ENCODE data around the gene RNF168. TPM values are rescaled to one million over a fixed set of nuclear protein-coding genes. Genes with fewer than 3 reads are reported as not detected.

The RNF168 gene
- total RNA-seq, 1 experiment from 2014 or later: 65.5 TPM

DNA sequence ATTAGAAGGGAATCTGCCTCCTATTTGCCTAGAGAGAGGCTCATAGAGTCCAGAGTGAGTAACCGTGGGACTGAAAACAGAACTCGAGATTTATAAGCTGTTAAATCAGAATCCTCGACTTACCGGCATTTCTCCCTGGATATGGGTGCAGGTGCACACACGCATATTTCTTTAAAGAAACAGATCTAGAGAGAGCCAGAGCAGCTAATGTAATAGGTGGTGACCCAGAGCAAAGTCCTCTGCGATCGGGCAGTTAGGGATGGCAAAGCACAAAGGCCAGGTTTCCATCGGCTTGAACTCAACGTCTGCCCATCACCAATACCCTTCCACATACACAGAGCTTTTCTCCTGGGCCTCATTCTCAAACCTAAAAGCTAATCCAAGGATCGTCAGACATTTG, 13.8 kb downstream of the RNF168 start:
- no peak overlapping the region for H3K23ac ChIP-seq (ENCODE audit: insufficient read length, low read depth, low read length)
- no peaks in the 10 kb centered on the region for H3K27me3 ChIP-seq (ENCODE audit: insufficient read depth, low read length)
- H4K20me1 ChIP-seq (ENCODE audit: control insufficient read depth, insufficient read depth, insufficient read length): no peaks in the 10 kb centered on the region
- H3K79me2 ChIP-seq (ENCODE audit: insufficient read depth, low read length): peaks cover 26% of the 10 kb centered on the region
- no peaks in the 10 kb centered on the region for H3K9me3 Mint-ChIP-seq
- peak overlapping the region in 2 of 3 experiments; percentile 61 to 86; a peak in 3 of 7 replicates for H3K27ac Mint-ChIP-seq
- no peak overlapping the region for H4K5ac ChIP-seq (ENCODE audit: insufficient read length, low read depth, low read length)
- H3K4me2 ChIP-seq (ENCODE audit: insufficient read depth, insufficient read length, low read length): no peak overlapping the region
- H3K23me2 ChIP-seq (ENCODE audit: insufficient read length, low read depth, low read length, poor library complexity, severe bottlenecking): no peaks in the 10 kb centered on the region
- no CpG with 5 or more reads among the region's 10 CpGs for WGBS (ENCODE audit: extremely low coverage, insufficient read length, low lambda C conversion rate)
- DNase-seq: no peak
- no peak overlapping the region for H3K4me3 Mint-ChIP-seq
- H4K8ac ChIP-seq (replicated peaks; ENCODE audit: insufficient read length, low read depth, low read length): no peak overlapping the region
- no peak overlapping the region for H3K56ac ChIP-seq (ENCODE audit: insufficient read length, low read depth, low read length)
- no peak overlapping the region for H3K9ac ChIP-seq (ENCODE audit: extremely low read depth, insufficient read length, low read length)
- H3K4me1 ChIP-seq (ENCODE audit: insufficient read depth, low read length): no peaks in the 10 kb centered on the region
- no peaks in the 10 kb centered on the region for H3K9me3 ChIP-seq (ENCODE audit: control insufficient read depth, low read depth, low read length)
- H2BK20ac ChIP-seq (ENCODE audit: low read depth, low read length, poor library complexity, severe bottlenecking): no peak overlapping the region
- no peak overlapping the region for H2BK120ac ChIP-seq (ENCODE audit: low read depth, low read length, poor library complexity, severe bottlenecking)
- no peak overlapping the region for H3K27ac ChIP-seq (ENCODE audit: insufficient read length, low read depth, low read length)
- H2BK5ac ChIP-seq (ENCODE audit: insufficient read length, low read length): no peak overlapping the region
- H2BK15ac ChIP-seq (ENCODE audit: low read depth, low read length): no peak overlapping the region
- no peak overlapping the region for H3K4ac ChIP-seq (ENCODE audit: low read depth, low read length)
- no peak overlapping the region for H4K91ac ChIP-seq (ENCODE audit: insufficient read length, low read depth, low read length)
- no peaks in the 10 kb centered on the region for H3K27me3 Mint-ChIP-seq (ENCODE audit: low read depth)
- TF ChIP-seq, protein P1, sequence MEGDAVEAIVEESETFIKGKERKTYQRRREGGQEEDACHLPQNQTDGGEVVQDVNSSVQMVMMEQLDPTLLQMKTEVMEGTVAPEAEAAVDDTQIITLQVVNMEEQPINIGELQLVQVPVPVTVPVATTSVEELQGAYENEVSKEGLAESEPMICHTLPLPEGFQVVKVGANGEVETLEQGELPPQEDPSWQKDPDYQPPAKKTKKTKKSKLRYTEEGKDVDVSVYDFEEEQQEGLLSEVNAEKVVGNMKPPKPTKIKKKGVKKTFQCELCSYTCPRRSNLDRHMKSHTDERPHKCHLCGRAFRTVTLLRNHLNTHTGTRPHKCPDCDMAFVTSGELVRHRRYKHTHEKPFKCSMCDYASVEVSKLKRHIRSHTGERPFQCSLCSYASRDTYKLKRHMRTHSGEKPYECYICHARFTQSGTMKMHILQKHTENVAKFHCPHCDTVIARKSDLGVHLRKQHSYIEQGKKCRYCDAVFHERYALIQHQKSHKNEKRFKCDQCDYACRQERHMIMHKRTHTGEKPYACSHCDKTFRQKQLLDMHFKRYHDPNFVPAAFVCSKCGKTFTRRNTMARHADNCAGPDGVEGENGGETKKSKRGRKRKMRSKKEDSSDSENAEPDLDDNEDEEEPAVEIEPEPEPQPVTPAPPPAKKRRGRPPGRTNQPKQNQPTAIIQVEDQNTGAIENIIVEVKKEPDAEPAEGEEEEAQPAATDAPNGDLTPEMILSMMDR (conservative IDR thresholded peaks at IDR 0.05): no peak
- no peak overlapping the region for H2AFZ ChIP-seq (ENCODE audit: low read length)
- H3K79me1 ChIP-seq (ENCODE audit: insufficient read depth, low read depth, low read length, poor library complexity, severe bottlenecking): peaks cover 18% of the 10 kb centered on the region
- H3T11ph ChIP-seq (ENCODE audit: low read length): no peak overlapping the region
- H3K14ac ChIP-seq (ENCODE audit: insufficient read depth, low read length): no peak overlapping the region
- peaks cover 12 to 39% (median 24%) of the 10 kb centered on the region in 3 experiments; a peak in 6 of 7 replicates for H3K36me3 Mint-ChIP-seq (ENCODE audit: insufficient read depth in 1 of 3, low read depth in 3 of 3)
- H2BK12ac ChIP-seq (ENCODE audit: insufficient read length, low read depth, low read length): no peak overlapping the region
- no peak overlapping the region for H3K18ac ChIP-seq (ENCODE audit: insufficient read length, low read depth, low read length)
- no peak overlapping the region for H2AK5ac ChIP-seq (ENCODE audit: insufficient read length, low read length)
- peaks cover 0 to 15% of the 10 kb centered on the region in 2 experiments; a peak in 2 of 4 replicates for H3K4me1 Mint-ChIP-seq

Measured in H9 (cell line).